ENCODE measurements around the gene SEPTIN1. TPM values are rescaled to one million over a fixed set of nuclear protein-coding genes. Genes with fewer than 3 reads are reported as not detected.

Gene SEPTIN1
- total and polyA plus RNA-seq, 2 of the 13 experiments (the other 11 are each of a cell fraction or from before 2014, with no cell fraction given) = 0.18 to 0.67 TPM

DNA sequence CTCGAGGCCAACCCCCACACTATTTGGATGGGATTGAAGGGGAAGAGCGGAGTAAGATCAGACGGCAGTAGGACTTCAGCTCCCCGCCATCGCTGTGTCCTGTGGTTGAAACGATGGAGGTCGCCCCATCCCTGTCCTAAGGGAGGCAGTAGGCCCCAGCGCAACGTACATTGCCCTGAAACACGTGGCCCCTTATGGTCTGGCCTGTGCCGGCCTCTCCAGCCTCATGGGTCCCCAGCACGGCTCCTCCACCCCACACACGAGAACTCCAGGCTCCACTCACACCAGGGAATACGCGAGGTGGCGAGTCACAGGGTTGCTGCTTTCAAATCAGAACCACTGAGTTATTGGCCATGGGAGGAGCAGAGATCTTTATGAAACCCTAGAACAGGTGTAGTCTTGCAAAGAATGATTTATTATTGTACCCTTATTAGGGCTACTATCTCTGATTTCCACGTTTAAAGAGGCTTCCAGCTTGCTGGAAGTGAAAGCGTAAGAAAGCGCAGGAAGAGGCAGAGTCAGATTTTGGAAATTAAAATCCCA lies 48.1 kb upstream of the SEPTIN1 start (continued):
- TF ChIP-seq DMTF1 (CRISPR knock-in tag; IDR thresholded peaks at IDR 0.05) (no peak), ZFP62 (CRISPR knock-in tag; IDR thresholded peaks at IDR 0.05) (no peak), KDM4B (CRISPR knock-in tag; IDR thresholded peaks at IDR 0.05) (no peak), ZNF180 (CRISPR knock-in tag; IDR thresholded peaks at IDR 0.05; ENCODE audit: borderline replicate concordance, low read depth) (no peak), MTERF4 (CRISPR knock-in tag; IDR thresholded peaks at IDR 0.05) (peak; percentile 39; the same call in 1 of the 2 replicates), RBAK (CRISPR knock-in tag; IDR thresholded peaks at IDR 0.05) (0 out of 2 replicates have a peak, but pooled peaks have one; percentile 63), ZBTB20 (CRISPR knock-in tag; IDR thresholded peaks at IDR 0.05; ENCODE audit: borderline replicate concordance, low read depth) (no peak), HNF1B (CRISPR knock-in tag; IDR thresholded peaks at IDR 0.05) (no peak), ZNF570 (CRISPR knock-in tag; IDR thresholded peaks at IDR 0.05; ENCODE audit: borderline replicate concordance) (no peak), GPN1 (CRISPR knock-in tag; IDR thresholded peaks at IDR 0.05; ENCODE audit: borderline replicate concordance) (no peak; the same call in 1 of the 2 replicates)
- TF ChIP-seq, protein P1, sequence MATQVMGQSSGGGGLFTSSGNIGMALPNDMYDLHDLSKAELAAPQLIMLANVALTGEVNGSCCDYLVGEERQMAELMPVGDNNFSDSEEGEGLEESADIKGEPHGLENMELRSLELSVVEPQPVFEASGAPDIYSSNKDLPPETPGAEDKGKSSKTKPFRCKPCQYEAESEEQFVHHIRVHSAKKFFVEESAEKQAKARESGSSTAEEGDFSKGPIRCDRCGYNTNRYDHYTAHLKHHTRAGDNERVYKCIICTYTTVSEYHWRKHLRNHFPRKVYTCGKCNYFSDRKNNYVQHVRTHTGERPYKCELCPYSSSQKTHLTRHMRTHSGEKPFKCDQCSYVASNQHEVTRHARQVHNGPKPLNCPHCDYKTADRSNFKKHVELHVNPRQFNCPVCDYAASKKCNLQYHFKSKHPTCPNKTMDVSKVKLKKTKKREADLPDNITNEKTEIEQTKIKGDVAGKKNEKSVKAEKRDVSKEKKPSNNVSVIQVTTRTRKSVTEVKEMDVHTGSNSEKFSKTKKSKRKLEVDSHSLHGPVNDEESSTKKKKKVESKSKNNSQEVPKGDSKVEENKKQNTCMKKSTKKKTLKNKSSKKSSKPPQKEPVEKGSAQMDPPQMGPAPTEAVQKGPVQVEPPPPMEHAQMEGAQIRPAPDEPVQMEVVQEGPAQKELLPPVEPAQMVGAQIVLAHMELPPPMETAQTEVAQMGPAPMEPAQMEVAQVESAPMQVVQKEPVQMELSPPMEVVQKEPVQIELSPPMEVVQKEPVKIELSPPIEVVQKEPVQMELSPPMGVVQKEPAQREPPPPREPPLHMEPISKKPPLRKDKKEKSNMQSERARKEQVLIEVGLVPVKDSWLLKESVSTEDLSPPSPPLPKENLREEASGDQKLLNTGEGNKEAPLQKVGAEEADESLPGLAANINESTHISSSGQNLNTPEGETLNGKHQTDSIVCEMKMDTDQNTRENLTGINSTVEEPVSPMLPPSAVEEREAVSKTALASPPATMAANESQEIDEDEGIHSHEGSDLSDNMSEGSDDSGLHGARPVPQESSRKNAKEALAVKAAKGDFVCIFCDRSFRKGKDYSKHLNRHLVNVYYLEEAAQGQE (IDR thresholded peaks at IDR 0.05; ENCODE audit: borderline replicate concordance in 1 of 2, low read depth in 1 of 2, low read length in 2 of 2) = no peak
- TF ChIP-seq, protein P2, sequence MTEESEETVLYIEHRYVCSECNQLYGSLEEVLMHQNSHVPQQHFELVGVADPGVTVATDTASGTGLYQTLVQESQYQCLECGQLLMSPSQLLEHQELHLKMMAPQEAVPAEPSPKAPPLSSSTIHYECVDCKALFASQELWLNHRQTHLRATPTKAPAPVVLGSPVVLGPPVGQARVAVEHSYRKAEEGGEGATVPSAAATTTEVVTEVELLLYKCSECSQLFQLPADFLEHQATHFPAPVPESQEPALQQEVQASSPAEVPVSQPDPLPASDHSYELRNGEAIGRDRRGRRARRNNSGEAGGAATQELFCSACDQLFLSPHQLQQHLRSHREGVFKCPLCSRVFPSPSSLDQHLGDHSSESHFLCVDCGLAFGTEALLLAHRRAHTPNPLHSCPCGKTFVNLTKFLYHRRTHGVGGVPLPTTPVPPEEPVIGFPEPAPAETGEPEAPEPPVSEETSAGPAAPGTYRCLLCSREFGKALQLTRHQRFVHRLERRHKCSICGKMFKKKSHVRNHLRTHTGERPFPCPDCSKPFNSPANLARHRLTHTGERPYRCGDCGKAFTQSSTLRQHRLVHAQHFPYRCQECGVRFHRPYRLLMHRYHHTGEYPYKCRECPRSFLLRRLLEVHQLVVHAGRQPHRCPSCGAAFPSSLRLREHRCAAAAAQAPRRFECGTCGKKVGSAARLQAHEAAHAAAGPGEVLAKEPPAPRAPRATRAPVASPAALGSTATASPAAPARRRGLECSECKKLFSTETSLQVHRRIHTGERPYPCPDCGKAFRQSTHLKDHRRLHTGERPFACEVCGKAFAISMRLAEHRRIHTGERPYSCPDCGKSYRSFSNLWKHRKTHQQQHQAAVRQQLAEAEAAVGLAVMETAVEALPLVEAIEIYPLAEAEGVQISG (CRISPR knock-in tag; IDR thresholded peaks at IDR 0.05) = peak; percentile 91
